ENCODE data around the gene YEATS4. TPM values are rescaled to one million over a fixed set of nuclear protein-coding genes. Genes with fewer than 3 reads are reported as not detected.

The YEATS4 gene
- total and polyA plus RNA-seq, 9 of the 15 experiments (the other 6 are each of a cell fraction or from before 2014, with no cell fraction given): 25.9 to 92.2 (median 49.2) TPM

GRCh38 chr12:69331519-69331908 lies 28.0 kb upstream of the YEATS4 start:
- peak overlapping the region; percentile 30; the same call in 1 of the 2 replicates for H3K4me3 ChIP-seq
- ATAC-seq: peak; percentile 12; the same call in 2 of the 3 replicates
- no TSS peak for BruUV-seq (replicated peaks)
- H3K4me1 ChIP-seq (replicated peaks in 1 of 2; ENCODE audit: control insufficient read depth in 2 of 2, insufficient read depth in 2 of 2, low read length in 2 of 2): peaks cover 0 to 14% of the 10 kb centered on the region in 2 experiments
- TF ChIP-seq FOXK2 (conservative IDR thresholded peaks at IDR 0.05 in 1 of 2, IDR thresholded peaks at IDR 0.05 in 1 of 2; ENCODE audit: low read depth in 2 of 2) (no peak), HDAC1 (IDR thresholded peaks at IDR 0.05) (0 out of 4 replicates have a peak, but pooled peaks of 1 of the 2 experiments have one; percentile 4), FOXP1 (CRISPR knock-in tag; IDR thresholded peaks at IDR 0.05) (no peak), STAT6 (CRISPR knock-in tag; IDR thresholded peaks at IDR 0.05) (no peak), ZBTB11 (CRISPR knock-in tag; IDR thresholded peaks at IDR 0.05) (0 out of 6 replicates have a peak, but pooled peaks of 1 of the 3 experiments have one; percentile 10), SMARCA4 (IDR thresholded peaks at IDR 0.05) (no peak), NFIC (IDR thresholded peaks at IDR 0.05) (no peak), GATA2 (CRISPR knock-in tag; IDR thresholded peaks at IDR 0.05) (peak; percentile 0; the same call in 1 of the 2 replicates), KAT8 (IDR thresholded peaks at IDR 0.05; ENCODE audit: low read depth) (no peak), CEBPG (CRISPR knock-in tag; IDR thresholded peaks at IDR 0.05) (peak; percentile 26; the same call in 1 of the 2 replicates), CEBPG (tag; conservative IDR thresholded peaks at IDR 0.05 in 1 of 2, IDR thresholded peaks at IDR 0.05 in 1 of 2) (no peak), KLF16 (IDR thresholded peaks at IDR 0.05) (no peak), ZEB2 (IDR thresholded peaks at IDR 0.05) (peak; percentile 6; the same call in 1 of the 2 replicates)
- H3K79me2 ChIP-seq (ENCODE audit: control insufficient read depth, insufficient read depth, low read length): no peaks in the 10 kb centered on the region
- intact Hi-C loops (cut with micrococcal nuclease) (no loop called here), in situ Hi-C loops (cut with MboI) (no loop called here)
- 29% methylated on average over 7 of the region's 7 CpGs for WGBS (ENCODE audit: insufficient coverage, low coverage, missing lambda C conversion rate)
- H3K36me3 ChIP-seq (ENCODE audit: control insufficient read depth, insufficient read depth, low read length): no peaks in the 10 kb centered on the region
- ChIA-PET POLR2A (interaction anchor here (1.0 to 1.8 kb wide), 3 partner anchors 11 to 17 kb away, joined by 5 to 12 read pairs (median 5); partner anchors contain the start of gene LYZ), CTCF (ENCODE audit: low intra/inter-chr PET ratio) (no interaction called here)
- peak overlapping the region; percentile 89 for H2AFZ ChIP-seq (ENCODE audit: low read depth, low read length)
- H3K9ac ChIP-seq (ENCODE audit: insufficient read depth in 1 of 2, low read depth in 2 of 2, low read length in 2 of 2): peak overlapping the region in 1 of 2 experiments; percentile 62; a peak in 3 of 4 replicates
- peak overlapping the region; percentile 52; the same call in 1 of the 3 replicates for H3K27ac ChIP-seq (ENCODE audit: extremely low read depth, low read depth, low read length)
- H3K4me2 ChIP-seq (ENCODE audit: insufficient read depth, low read length): peak overlapping the region; percentile 77
- no peaks in the 10 kb centered on the region for H3K27me3 ChIP-seq (ENCODE audit: control insufficient read depth in 2 of 2, insufficient read depth in 2 of 2, low read length in 2 of 2)
- no peaks in the 10 kb centered on the region for H3K9me1 ChIP-seq (ENCODE audit: control insufficient read depth, insufficient read depth, low read length)
- H3K9me3 ChIP-seq (replicated peaks; ENCODE audit: control insufficient read depth, insufficient read depth, low read depth, low read length): no peaks in the 10 kb centered on the region
- no peaks in the 10 kb centered on the region for H4K20me1 ChIP-seq (replicated peaks; ENCODE audit: control insufficient read depth, insufficient read depth, low read length)
- no peak for FAIRE-seq
- DNase-seq (ENCODE audit: extremely low read depth in 1 of 4, low spot score in 3 of 4): no peak
